Occipital lobe (tissue), 2 donors: ENCODE measurements around the gene NUDT15. TPM values are rescaled to one million over a fixed set of nuclear protein-coding genes. Genes with fewer than 3 reads are reported as not detected.
A peak's percentile ranks its signal among the peaks of the same experiment; 100 is the strongest.

Source experiments
- DNase-seq: peaks from one replicate; lab custom pipeline; 2025; lab: John Stamatoyannopoulos, UW
- total RNA-seq: library from RNA; depleted of rRNA; stranded (reverse); fragments of >200 nt; gene quantifications from one replicate; pipeline ENCODE4 v1.2.3, GENCODE V29; 2014

NUDT15 gene
- 12.0 TPM for total RNA-seq

- peak; percentile 90 for DNase-seq
These were observed at the start of gene NUDT15 for GRCh38 chr13:48037346-48038173. Gene NUDT15, plus strand, starts transcription at chr13:48037726. Its CDS starts 21 bp downstream, at chr13:48037747.

- DNase-seq, result no peak
These were observed 47.1 kb upstream of the NUDT15 start for GRCh38 chr13:47990427-47990826.

DNA sequence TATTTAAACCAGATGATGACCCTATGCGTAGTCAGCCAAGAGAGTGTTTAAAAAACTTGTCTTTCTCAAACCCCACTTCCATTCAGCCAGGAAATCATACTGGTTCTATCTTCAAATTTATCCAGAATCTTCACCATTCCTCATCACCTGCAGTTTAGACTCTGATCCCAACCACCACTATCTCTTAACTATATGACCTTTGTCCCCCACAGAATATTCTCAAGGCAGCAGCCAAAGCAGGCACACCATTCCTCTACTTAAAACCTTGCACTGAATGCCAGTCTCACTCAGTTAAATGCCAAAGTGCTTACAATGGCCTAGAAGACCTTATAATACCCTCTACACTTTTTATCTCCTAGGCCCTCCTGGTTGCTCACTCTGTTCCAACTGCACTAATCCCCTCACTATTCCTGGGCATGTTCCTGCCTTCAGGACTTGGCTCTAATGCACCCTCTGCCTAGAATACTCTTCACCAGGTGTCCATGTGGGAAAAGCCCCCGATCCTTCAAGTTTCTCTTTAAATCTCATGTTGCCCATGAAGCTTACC is 46.5 kb upstream of the NUDT15 start:
- DNase-seq, result no peak

GRCh38 chr13:47991859-47992258 is 45.7 kb upstream of the NUDT15 start:
- DNase-seq, result no peak

GRCh38 chr13:47997384-47997783 is 40.1 kb upstream of the NUDT15 start:
- DNase-seq, result no peak

- no peak for DNase-seq
These were observed 37.6 kb upstream of the NUDT15 start for GRCh38 chr13:47999973-48000372.

DNA sequence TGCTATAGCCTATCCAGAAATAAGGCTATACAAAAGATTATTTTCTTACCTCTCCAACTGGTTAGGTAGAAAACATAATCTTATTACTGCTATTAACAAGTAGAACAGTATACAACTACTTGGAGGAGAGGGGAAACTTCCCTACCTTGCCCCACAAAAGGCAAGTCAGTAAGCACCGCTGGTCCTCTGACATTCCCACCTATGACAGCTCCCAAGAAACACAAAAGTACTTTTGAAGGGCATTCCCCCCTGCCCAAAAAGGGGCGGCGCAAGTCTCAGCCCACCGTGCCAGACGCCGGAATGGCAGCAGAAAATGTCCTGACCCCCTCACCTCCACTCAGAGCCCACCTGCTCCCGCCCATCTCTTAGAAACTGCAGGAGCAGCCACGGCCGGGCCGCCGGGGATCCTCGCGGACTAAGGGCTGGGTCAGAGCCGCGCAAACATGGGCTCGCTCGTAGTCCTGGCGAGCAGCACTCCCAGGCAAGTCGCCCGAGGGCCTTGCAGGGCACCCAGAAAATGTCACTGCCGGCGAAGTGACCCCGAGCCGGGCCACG is 36.9 kb upstream of the NUDT15 start:
- no peak for DNase-seq

- peak; percentile 86 for DNase-seq
These were observed 36.2 kb upstream of the NUDT15 start, which contains the start of gene SUCLA2 for GRCh38 chr13:48001114-48001881. Gene SUCLA2, minus strand, starts transcription at chr13:48001273. Its CDS starts 4 bp downstream, at chr13:48001269.

DNA sequence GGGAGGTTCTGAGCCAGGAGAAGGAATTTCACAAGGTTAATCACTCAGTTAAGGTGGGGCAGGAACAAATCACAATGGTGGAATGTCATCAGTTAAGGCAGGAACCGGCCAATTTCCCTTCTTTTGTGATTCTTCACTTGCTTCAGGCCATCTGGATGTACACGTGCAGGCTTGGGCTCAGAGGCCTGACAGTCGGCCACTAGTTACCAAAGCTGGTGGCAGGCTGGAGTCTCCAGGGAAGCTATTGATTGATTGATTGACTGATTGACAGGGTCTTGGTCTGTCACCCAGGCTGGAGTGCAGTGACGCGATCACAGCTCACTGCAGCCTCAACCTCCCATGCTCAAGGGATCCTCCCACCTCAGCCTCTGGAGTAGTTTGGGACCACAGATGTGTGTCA is 35.5 kb upstream of the NUDT15 start:
- peak; percentile 0 for DNase-seq

DNA sequence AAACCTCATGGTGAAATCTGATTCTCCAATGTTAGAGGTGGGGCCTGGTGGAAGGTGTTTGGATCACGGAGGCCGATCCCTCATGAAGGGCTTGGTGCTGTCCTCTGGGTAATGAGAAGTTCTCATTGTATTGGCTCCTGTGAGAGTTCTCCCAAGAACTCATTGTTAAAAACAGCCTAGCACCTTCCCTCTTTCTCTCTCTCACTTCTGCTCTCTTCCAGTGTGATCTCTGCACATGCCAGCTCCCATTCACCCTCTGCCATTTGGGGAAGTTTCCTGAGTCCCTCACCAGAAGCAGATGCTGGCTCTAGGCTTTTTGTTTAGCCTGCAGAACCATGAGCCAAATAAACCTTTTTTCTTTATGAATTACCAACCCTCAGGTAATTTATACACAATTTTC is 33.3 kb upstream of the NUDT15 start:
- no peak for DNase-seq

- DNase-seq, result no peak
These were observed 31.1 kb upstream of the NUDT15 start for GRCh38 chr13:48006396-48006795.

GRCh38 chr13:48009284-48009683 is 28.2 kb upstream of the NUDT15 start:
- no peak for DNase-seq

- DNase-seq, result no peak
These were observed 26.8 kb upstream of the NUDT15 start for GRCh38 chr13:48010698-48011097.

- no peak for DNase-seq
These were observed 24.9 kb upstream of the NUDT15 start for GRCh38 chr13:48012668-48013067.

- DNase-seq, result no peak
These were observed 23.2 kb upstream of the NUDT15 start for GRCh38 chr13:48014359-48014758.

GRCh38 chr13:48018637-48019036 is 18.9 kb upstream of the NUDT15 start:
- no peak for DNase-seq

- DNase-seq, result no peak
These were observed 17.7 kb upstream of the NUDT15 start for GRCh38 chr13:48019796-48020195.

DNA sequence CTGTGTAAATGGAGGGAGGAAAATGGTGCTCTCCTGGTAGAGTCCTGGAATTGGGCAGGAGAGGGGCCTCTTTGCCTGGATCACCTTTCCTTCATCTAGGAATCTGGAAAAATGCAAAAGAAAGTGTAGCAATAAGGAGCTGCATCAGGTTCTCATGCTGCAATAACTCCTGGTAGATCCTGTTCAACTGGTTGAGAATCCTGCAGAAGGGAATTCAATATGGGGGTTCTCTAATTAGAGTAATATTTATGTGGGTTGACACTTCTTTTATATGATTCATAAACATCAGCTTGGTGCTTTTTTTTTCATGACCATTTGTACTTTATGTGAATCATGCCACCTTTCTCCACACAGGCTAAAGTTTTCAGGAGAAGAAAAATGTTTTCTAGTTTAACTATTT is 9.5 kb upstream of the NUDT15 start:
- DNase-seq, result no peak

GRCh38 chr13:48029859-48030258 is 7.7 kb upstream of the NUDT15 start:
- no peak for DNase-seq

DNA sequence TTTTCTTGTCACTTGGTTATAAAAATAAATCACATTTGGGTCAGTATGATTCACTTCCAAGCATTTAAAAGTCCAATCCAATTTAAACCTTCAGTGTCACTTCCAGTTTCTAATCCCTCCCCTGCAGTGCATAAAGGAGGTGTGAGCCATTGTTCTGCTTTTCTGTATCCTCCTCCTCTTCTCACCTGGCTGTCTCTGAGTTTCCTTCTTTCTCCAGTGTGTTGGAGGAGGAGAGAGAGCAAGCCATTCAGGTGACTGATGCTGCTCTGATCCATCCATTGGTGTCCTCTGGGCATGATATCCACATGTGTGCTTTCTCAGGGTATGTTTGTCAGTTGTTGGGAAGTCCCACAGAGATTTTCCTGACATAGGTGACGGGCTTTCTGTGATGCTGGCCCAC is 1.2 kb downstream of the NUDT15 start:
- DNase-seq, result no peak

GRCh38 chr13:48040049-48040448 is 2.5 kb downstream of the NUDT15 start:
- no peak for DNase-seq

- no peak for DNase-seq
These were observed 3.4 kb downstream of the NUDT15 start for GRCh38 chr13:48040896-48041295.
